Measurements from ENCODE around the gene CPTP. TPM values are rescaled to one million over a fixed set of nuclear protein-coding genes. Genes with fewer than 3 reads are reported as not detected.
A peak's percentile ranks its signal among the peaks of the same experiment; 100 is the strongest.
"Not testable (repeated sequence)": the region's sequence is repeated elsewhere in the genome, so short reads cannot be mapped to it uniquely, and the experiment has no call there.

Gene CPTP
- total RNA-seq, 1 donor from 2014 or later: 18.7 TPM

DNA sequence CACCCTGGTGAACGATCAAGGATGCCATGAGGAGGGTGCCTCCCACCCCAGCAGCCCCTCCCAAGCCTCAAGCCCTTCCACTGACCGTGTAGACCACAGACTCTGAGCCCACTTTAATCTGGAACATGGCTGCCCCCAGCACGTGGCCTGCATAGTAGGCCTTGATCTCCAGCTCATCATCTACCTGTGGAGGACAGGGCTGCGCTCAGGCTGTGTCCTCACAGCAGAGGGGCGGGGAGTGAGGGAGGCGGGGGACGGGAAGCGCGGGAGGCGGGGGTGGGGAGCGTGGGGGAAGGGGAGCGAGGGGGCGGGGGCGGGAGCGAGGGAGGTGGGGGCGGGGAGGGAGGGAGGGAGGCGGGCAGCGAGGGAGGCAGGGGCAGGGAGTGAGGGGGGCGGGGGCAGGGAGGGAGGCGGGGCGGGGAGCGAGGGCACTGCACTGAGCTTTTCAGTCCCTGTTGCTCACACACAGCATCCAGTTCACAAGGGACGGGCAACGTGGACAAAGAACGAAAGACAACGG, 9.1 kb upstream of the CPTP start:
- Mint-ChIP-seq H3K36me3 (ENCODE audit: unreplicated experiment) (no peaks in the 10 kb centered on the region), H3K4me1 (ENCODE audit: low read depth, unreplicated experiment) (peaks cover 10% of the 10 kb centered on the region), H3K27me3 (ENCODE audit: unreplicated experiment) (peaks cover 13% of the 10 kb centered on the region), H3K9me3 (ENCODE audit: unreplicated experiment) (peaks cover 13% of the 10 kb centered on the region), H3K27ac (ENCODE audit: unreplicated experiment) (peak overlapping the region; percentile 62), H3K4me3 (ENCODE audit: unreplicated experiment) (peak overlapping the region; percentile 43)
- no peak for DNase-seq
- TF ChIP-seq, protein P1, sequence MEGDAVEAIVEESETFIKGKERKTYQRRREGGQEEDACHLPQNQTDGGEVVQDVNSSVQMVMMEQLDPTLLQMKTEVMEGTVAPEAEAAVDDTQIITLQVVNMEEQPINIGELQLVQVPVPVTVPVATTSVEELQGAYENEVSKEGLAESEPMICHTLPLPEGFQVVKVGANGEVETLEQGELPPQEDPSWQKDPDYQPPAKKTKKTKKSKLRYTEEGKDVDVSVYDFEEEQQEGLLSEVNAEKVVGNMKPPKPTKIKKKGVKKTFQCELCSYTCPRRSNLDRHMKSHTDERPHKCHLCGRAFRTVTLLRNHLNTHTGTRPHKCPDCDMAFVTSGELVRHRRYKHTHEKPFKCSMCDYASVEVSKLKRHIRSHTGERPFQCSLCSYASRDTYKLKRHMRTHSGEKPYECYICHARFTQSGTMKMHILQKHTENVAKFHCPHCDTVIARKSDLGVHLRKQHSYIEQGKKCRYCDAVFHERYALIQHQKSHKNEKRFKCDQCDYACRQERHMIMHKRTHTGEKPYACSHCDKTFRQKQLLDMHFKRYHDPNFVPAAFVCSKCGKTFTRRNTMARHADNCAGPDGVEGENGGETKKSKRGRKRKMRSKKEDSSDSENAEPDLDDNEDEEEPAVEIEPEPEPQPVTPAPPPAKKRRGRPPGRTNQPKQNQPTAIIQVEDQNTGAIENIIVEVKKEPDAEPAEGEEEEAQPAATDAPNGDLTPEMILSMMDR (IDR thresholded peaks at IDR 0.05; ENCODE audit: partially characterized antibody, unreplicated experiment): no peak

DNA sequence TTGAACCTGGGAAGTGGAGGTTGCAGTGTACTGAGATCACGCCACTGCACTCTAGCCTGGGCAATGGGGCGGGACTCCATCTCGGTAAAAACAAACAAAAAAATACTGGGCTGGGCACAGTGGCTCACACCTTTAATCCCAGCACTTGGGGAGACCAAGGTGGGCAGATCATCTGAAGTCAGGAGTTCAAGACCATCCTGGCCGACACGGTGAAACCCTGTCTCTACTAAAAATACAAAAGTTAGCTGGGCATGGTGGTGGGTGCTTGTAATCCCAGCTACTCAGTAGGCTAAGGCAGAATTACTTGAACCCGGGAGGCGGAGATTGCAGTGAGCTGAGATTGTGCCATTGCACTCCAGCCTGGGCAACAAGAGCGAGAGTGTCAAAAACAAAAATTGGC, 8.4 kb upstream of the CPTP start:
- H3K9me3 Mint-ChIP-seq (ENCODE audit: unreplicated experiment): peaks cover 13% of the 10 kb centered on the region
- not testable (repeated sequence) for H3K36me3 Mint-ChIP-seq (ENCODE audit: unreplicated experiment); H3K4me3 Mint-ChIP-seq (ENCODE audit: unreplicated experiment); H3K27me3 Mint-ChIP-seq (ENCODE audit: unreplicated experiment); DNase-seq
- H3K4me1 Mint-ChIP-seq (ENCODE audit: low read depth, unreplicated experiment): peaks cover 10% of the 10 kb centered on the region
- peak overlapping the region; percentile 62 for H3K27ac Mint-ChIP-seq (ENCODE audit: unreplicated experiment)

DNA sequence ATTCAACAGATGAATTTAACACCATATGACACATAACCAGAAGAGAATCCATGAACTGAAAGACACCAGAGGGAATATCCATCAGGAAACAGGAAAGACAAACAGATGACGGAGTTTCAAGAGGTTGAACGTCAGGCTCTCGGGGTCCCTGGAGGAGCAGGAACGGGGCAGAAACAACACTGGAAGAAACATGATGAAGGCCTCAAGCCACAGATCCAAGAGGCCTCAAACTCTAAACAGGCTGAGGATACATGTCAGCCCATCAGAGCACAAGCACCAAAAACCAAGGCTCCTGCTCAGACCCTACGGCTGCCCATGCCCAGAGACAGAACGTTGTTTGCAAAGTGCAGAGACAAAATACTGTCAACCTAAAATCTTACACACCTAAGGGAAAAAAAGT, 7.2 kb upstream of the CPTP start:
- H3K27me3 Mint-ChIP-seq (ENCODE audit: unreplicated experiment): peaks cover 10% of the 10 kb centered on the region
- no peaks in the 10 kb centered on the region for H3K36me3 Mint-ChIP-seq (ENCODE audit: unreplicated experiment)
- H3K9me3 Mint-ChIP-seq (ENCODE audit: unreplicated experiment): peaks cover 13% of the 10 kb centered on the region
- H3K4me1 Mint-ChIP-seq (ENCODE audit: low read depth, unreplicated experiment): peaks cover 10% of the 10 kb centered on the region
- no peak for DNase-seq
- TF ChIP-seq, protein P1 (IDR thresholded peaks at IDR 0.05; ENCODE audit: partially characterized antibody, unreplicated experiment): no peak
- peak overlapping the region; percentile 59 for H3K27ac Mint-ChIP-seq (ENCODE audit: unreplicated experiment)
- peak overlapping the region; percentile 30 for H3K4me3 Mint-ChIP-seq (ENCODE audit: unreplicated experiment)

DNA sequence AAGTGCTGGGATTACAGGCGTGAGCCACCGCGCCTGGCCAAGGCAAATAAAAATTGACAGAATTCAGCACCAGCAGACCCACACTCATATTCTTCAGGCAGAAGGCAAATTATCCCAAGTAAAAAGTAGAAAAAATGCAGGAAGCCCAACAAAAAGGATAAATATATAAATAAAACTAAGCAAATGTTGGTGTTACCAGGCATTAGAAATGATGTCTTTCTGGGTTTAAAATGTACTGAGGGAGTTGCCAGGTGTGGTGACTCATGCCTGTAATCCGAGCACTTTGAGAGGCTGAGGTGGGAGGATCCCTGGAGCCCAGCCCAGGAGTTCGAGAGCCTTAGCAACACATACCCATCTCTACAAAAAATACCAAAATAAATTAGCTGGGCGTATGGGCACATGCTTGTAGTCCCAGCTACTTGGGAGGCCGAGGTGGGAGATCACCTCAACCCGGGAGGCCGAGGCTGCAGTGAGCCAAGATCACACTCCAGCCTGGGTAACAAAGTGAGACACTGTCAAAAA, 6.4 kb upstream of the CPTP start:
- TF ChIP-seq, protein P1 (IDR thresholded peaks at IDR 0.05; ENCODE audit: partially characterized antibody, unreplicated experiment): no peak
- Mint-ChIP-seq H3K9me3 (ENCODE audit: unreplicated experiment) (peaks cover 13% of the 10 kb centered on the region), H3K4me3 (ENCODE audit: unreplicated experiment) (no peak overlapping the region), H3K27ac (ENCODE audit: unreplicated experiment) (peak overlapping the region; percentile 62), H3K4me1 (ENCODE audit: low read depth, unreplicated experiment) (peaks cover 12% of the 10 kb centered on the region), H3K36me3 (ENCODE audit: unreplicated experiment) (no peaks in the 10 kb centered on the region), H3K27me3 (ENCODE audit: unreplicated experiment) (peaks cover 10% of the 10 kb centered on the region)
- no peak for DNase-seq

DNA sequence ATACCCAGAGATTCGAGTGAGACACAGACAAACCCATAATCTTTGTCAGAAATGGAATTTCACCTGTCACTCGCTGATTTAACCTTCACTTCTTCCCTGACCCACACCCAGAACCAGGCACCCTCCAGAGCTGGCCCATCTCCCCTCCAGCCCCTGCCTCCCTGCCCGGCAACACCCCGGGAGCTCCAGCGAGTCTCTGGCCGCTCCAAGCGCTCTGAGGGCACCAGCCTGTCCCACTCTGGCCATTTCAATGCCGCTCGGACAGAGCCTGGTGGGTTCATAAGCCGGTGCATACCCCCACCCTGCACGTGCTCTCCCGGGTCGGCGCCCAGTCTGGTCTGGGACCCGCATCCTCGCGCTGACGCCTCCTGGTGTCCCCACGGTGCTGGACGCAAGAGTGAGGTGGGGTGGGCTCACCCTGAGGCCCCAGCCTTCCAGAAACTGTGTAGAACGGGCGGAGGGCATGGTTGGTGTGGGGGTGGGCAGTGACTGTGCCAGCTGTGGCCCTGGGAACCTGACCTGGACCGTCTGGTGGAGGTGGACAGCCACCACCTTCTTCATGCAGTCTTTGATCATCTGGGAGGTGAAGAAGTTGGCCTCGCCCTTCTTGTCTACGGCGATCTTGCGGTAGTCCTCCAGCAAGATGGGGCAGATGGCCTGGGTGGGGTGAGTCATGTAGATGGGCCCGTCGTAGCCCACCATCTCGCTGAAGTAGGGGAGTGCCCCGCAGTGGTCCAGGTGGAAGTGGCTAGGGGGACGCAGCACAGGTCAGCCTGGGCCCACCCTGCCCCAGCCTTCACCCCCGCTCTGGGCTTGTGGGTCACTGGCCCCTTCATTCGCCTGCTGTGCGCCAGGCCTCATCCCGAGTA, 5.6 kb upstream of the CPTP start:
- Mint-ChIP-seq H3K36me3 (ENCODE audit: unreplicated experiment) (no peaks in the 10 kb centered on the region), H3K4me3 (ENCODE audit: unreplicated experiment) (peak overlapping the region; percentile 23), H3K27me3 (ENCODE audit: unreplicated experiment) (peaks cover 8% of the 10 kb centered on the region), H3K9me3 (ENCODE audit: unreplicated experiment) (peaks cover 12% of the 10 kb centered on the region), H3K27ac (ENCODE audit: unreplicated experiment) (peak overlapping the region; percentile 31), H3K4me1 (ENCODE audit: low read depth, unreplicated experiment) (peaks cover 16% of the 10 kb centered on the region)
- TF ChIP-seq, protein P1 (IDR thresholded peaks at IDR 0.05; ENCODE audit: partially characterized antibody, unreplicated experiment): no peak
- DNase-seq: no peak

Measured in glutamatergic neuron (in vitro differentiated cells).